ENCODE data around the gene RIMS4.

DNA sequence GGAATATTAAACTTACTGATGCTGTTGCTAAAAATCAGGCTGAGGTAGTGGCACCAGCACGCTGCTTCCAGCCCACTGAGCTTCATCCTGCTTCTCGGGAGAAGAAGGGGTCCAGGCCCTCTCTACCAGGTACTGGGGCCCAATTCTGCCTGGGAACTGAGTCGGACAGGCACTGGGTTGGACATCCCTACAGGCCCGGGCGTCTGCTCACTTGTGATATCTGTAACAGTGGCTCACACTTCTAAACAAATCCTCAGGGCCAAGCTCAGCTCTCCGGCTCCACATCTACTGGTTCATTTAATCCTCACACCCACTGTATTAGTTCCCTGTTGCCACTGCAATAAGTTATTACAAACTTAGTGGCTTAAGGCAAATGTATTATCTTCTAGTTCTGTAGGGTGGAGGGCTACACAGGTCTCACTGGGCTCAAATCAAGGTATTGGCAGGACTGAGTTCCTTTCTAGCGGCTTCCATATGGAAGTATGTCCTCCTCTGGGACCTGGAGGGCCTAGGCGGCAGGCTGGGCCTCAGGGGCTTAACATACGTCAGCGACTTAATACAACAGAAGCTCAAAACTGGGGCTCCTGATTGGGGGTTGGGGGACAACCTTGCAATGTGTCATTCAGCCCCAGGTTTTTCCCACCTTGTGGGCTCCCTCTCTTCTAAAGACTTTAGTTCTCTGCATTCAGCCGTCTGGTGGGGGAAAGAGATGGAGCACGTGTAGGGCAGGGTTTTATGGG, 66.3 kb downstream of the RIMS4 start:
- TF ChIP-seq, protein P1, sequence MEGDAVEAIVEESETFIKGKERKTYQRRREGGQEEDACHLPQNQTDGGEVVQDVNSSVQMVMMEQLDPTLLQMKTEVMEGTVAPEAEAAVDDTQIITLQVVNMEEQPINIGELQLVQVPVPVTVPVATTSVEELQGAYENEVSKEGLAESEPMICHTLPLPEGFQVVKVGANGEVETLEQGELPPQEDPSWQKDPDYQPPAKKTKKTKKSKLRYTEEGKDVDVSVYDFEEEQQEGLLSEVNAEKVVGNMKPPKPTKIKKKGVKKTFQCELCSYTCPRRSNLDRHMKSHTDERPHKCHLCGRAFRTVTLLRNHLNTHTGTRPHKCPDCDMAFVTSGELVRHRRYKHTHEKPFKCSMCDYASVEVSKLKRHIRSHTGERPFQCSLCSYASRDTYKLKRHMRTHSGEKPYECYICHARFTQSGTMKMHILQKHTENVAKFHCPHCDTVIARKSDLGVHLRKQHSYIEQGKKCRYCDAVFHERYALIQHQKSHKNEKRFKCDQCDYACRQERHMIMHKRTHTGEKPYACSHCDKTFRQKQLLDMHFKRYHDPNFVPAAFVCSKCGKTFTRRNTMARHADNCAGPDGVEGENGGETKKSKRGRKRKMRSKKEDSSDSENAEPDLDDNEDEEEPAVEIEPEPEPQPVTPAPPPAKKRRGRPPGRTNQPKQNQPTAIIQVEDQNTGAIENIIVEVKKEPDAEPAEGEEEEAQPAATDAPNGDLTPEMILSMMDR (IDR thresholded peaks at IDR 0.05) = no peak
- TF ChIP-seq POLR2AphosphoS5 (IDR thresholded peaks at IDR 0.05) = no peak
- TF ChIP-seq EP300 (IDR thresholded peaks at IDR 0.05) = no peak
